Measurements from ENCODE around the gene FXYD6.
A peak's percentile ranks its signal among the peaks of the same experiment; 100 is the strongest.

The FXYD6 gene

DNA sequence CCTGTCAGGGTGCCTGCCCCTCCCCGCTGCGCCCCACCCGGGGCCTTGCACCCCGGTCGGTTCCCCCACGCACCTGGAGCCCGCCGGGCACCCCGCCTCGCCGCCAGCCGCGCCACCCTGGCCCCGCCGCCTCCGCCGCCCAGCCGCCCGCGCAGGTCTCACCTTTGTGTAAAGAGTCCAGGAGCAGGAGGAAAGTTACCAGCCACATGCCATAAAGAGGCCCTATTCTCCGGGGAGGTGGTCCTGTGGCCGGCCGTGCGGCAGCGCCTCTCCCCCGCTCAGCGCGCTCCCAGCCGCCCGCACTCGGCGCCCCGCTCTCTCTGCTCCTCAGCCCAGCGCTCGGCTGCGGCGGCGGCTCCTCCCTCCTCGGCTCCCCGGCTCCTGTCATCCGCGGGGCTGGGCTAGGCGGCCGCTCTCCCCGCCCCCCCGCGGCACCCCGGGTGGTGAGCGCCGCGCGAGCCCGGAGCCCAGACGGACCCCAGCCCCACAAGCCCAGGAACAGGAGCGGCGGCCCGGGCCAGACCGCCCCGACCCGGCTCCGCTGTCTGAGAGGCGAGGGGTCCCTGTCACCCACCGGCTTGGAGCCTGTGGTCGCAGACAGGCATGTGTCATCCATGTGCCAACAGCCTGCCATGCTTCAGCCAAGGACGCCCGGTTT lies 79.5 kb downstream of the FXYD6 start, which contains the start of gene DSCAML1:
DSCAML1 (minus strand) TSS at position 345 of the 658 bp plus-strand sequence; CDS start at position 208, 137 bp downstream.
- H3K27me3 ChIP-seq (ENCODE audit: insufficient read depth, low read depth, severe bottlenecking): peaks cover 18% of the 10 kb centered on the region
- H3K36me3 ChIP-seq: no peaks in the 10 kb centered on the region
- H3K4me3 ChIP-seq (ENCODE audit: low read depth, low read length): peak within 1 kb of the TSS; percentile 54
- H3K27ac ChIP-seq: 0 out of 2 replicates have a peak within 1 kb of the TSS, but pooled peaks have one; percentile 10
- TF ChIP-seq, protein P1, sequence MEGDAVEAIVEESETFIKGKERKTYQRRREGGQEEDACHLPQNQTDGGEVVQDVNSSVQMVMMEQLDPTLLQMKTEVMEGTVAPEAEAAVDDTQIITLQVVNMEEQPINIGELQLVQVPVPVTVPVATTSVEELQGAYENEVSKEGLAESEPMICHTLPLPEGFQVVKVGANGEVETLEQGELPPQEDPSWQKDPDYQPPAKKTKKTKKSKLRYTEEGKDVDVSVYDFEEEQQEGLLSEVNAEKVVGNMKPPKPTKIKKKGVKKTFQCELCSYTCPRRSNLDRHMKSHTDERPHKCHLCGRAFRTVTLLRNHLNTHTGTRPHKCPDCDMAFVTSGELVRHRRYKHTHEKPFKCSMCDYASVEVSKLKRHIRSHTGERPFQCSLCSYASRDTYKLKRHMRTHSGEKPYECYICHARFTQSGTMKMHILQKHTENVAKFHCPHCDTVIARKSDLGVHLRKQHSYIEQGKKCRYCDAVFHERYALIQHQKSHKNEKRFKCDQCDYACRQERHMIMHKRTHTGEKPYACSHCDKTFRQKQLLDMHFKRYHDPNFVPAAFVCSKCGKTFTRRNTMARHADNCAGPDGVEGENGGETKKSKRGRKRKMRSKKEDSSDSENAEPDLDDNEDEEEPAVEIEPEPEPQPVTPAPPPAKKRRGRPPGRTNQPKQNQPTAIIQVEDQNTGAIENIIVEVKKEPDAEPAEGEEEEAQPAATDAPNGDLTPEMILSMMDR (IDR thresholded peaks at IDR 0.05; ENCODE audit: low read depth, low read length): no peak
- no peaks in the 10 kb centered on the region for H3K9me3 ChIP-seq (ENCODE audit: severe bottlenecking)
- DNase-seq: peak; percentile 55

DNA sequence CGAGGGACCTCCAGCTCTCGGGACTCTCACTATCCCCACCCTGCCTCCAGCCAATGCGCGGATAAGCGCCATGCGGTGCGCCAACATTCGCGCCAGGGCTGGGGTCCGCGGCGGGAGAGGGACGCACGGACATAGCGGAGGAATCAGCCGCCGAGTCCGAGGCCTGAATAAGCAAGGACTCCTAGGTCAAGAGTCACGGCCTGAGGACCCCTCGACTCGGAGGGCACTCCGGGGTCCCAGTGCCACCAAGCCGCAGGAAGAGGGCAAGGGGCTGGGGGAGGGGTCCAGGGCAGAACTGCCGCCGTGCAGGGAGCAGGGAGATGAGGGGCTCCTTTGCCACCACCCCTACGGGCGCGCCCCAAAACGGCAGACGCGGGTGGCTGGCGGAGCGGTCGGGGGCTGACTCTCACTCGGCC lies 80.0 kb downstream of the FXYD6 start:
- TF ChIP-seq, protein P1 (IDR thresholded peaks at IDR 0.05; ENCODE audit: low read depth, low read length): no peak
- Histone ChIP-seq H3K27ac (0 out of 2 replicates have a peak overlapping the region, but pooled peaks have one; percentile 10), H3K27me3 (ENCODE audit: insufficient read depth, low read depth, severe bottlenecking) (peaks cover 18% of the 10 kb centered on the region), H3K36me3 (no peaks in the 10 kb centered on the region), H3K4me3 (ENCODE audit: low read depth, low read length) (peak overlapping the region; percentile 54), H3K9me3 (ENCODE audit: severe bottlenecking) (no peaks in the 10 kb centered on the region)
- DNase-seq: no peak

DNA sequence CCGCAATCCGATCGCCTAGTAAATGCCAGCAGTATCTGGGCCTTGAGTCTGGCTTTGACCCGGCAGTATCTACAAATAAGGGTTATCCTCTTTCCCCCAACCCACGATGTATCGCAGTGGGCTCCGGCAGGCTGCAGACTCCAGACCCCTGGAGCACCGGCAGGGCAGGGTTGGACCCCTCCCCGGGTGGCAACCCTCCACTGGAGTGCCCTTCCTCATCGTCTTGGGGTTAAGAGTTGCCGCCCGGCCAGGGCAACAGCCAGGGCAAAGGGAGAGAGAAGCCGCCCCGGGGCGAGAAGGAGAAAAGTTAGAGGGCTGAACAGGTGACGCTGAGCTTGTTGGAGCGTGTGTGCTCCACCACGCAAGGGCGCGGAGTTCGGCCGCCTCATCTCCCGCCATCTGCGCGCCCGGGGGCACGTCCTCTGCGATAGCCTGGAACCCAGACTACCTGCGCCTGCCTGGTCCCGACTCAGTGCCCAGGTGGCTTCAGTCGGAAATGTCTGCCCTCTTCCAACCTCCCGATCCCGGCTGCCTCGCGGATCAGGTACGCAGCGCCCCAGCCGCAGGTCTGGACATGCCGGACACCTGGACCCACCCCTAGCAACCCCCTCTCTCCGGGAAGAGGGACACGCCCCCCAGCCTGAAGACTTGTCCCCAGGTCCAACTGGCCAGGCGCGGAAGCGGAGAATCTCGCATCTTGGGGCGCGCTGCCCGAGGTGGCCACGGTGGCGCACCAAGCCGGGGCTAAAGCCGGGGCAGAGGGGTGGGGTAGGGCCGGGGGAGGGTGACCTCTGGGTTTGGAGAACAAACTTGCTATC lies 80.6 kb downstream of the FXYD6 start:
- H3K36me3 ChIP-seq: no peaks in the 10 kb centered on the region
- TF ChIP-seq, protein P1 (IDR thresholded peaks at IDR 0.05; ENCODE audit: low read depth, low read length): no peak
- no peaks in the 10 kb centered on the region for H3K9me3 ChIP-seq (ENCODE audit: severe bottlenecking)
- H3K4me3 ChIP-seq (ENCODE audit: low read depth, low read length): peak overlapping the region; percentile 54
- 0 out of 2 replicates have a peak overlapping the region, but pooled peaks have one; percentile 10 for H3K27ac ChIP-seq
- peaks cover 18% of the 10 kb centered on the region for H3K27me3 ChIP-seq (ENCODE audit: insufficient read depth, low read depth, severe bottlenecking)
- DNase-seq: peak; percentile 58

DNA sequence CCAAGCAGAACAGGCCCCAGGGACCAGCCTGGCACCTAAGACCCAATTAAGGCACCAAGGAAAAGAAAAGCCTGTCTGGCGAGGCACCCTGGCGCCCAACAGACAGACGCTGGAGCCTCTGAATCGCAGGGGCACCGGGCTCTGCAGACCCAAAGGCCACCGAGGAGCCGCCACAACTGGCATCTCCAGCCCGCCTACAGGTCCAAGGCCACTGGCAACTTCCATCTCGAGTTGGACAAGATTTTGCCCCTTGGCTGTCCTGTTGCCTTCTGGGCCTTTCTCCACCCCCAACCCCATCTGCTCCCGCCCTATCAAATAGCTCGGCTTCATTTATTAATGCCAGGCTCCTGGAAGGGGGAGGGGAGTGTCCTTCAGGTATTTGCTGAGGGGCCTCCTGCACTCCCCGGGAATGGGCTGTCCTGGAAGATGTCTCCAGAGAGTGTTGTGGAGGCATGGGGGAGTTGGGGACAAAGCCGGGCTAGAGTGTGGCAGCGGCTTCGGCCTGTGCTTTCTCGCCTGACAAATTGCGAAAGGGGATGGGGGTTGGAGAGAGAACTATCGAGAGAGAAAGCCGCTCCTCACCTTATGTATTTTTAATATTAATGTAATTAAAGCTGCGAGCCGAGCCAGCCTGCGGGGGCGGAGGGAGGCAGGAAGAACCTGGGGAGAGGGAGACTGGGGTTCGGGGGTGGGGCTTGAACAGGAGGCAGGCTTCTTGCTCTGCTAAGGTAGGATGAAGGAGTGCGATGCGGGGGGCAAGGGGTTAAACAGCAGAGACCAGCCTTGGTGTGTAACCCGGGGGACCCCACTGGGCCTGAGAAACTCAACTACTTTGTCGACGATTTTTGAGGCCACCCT lies 81.5 kb downstream of the FXYD6 start:
- H3K27me3 ChIP-seq (ENCODE audit: insufficient read depth, low read depth, severe bottlenecking): peaks cover 18% of the 10 kb centered on the region

DNA sequence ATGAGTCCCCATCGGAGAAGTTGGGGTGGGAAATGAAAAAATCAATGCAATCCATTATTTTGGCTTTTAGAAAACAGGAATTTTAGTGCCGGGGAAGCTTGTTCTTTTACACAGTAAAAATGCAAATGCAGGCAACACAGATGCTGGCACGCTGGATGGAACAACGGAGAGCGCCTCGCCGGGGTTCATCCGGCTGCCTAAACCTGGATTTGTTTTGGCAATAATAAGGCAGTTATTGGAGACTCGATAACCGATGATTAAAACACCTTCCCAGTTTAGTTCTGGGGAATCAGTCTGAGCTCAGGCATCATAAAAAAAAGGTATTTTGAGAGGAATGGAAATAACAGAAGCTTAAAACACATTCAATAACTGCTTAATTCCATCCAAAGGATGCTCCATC lies 82.3 kb downstream of the FXYD6 start:
- no peak overlapping the region for H3K27ac ChIP-seq
- no peak overlapping the region for H3K4me3 ChIP-seq (ENCODE audit: low read depth, low read length)
- TF ChIP-seq, protein P1 (IDR thresholded peaks at IDR 0.05; ENCODE audit: low read depth, low read length): no peak
- DNase-seq: no peak
- peaks cover 18% of the 10 kb centered on the region for H3K27me3 ChIP-seq (ENCODE audit: insufficient read depth, low read depth, severe bottlenecking)
- H3K36me3 ChIP-seq: no peaks in the 10 kb centered on the region
- H3K9me3 ChIP-seq (ENCODE audit: severe bottlenecking): no peaks in the 10 kb centered on the region

More for the DNA sequence above, 81.5 kb downstream of the FXYD6 start:
- Histone ChIP-seq H3K27ac (no peak overlapping the region), H3K4me3 (ENCODE audit: low read depth, low read length) (no peak overlapping the region), H3K36me3 (no peaks in the 10 kb centered on the region), H3K9me3 (ENCODE audit: severe bottlenecking) (no peaks in the 10 kb centered on the region)
- TF ChIP-seq, protein P1 (IDR thresholded peaks at IDR 0.05; ENCODE audit: low read depth, low read length): no peak
- DNase-seq: no peak

All from WERI-Rb-1 (cell line).